Measurements from ENCODE around the gene GPR26. TPM values are rescaled to one million over a fixed set of nuclear protein-coding genes. Genes with fewer than 3 reads are reported as not detected.

Gene GPR26
- polyA plus RNA-seq, 1 of the 3 experiments (the other 2 are of a cell fraction): not detected

- POLR2A ChIA-PET: no interaction called here
- H3K36me3 ChIP-seq (replicated peaks in 1 of 2; ENCODE audit: control insufficient read depth in 1 of 2, insufficient read depth in 2 of 2, low read length in 1 of 2): no peaks in the 10 kb centered on the region
- H3K9me3 ChIP-seq: no peaks in the 10 kb centered on the region
- no peaks in the 10 kb centered on the region for H3K79me2 ChIP-seq (ENCODE audit: insufficient read depth)
- H3K4me2 ChIP-seq: no peak overlapping the region
- TF ChIP-seq TAF1 (IDR thresholded peaks at IDR 0.05; ENCODE audit: borderline replicate concordance, low read depth, low read length): no peak
- no peak for TF ChIP-seq MXI1 (IDR thresholded peaks at IDR 0.05; ENCODE audit: low read depth, low read length)
- TF ChIP-seq GATA2 (CRISPR knock-in tag; IDR thresholded peaks at IDR 0.05): no peak
- TF ChIP-seq NFIC (IDR thresholded peaks at IDR 0.05; ENCODE audit: borderline replicate concordance): no peak
- no peak for TF ChIP-seq SMC3 (IDR thresholded peaks at IDR 0.05; ENCODE audit: low read depth, low read length)
- no peak for TF ChIP-seq REST (IDR thresholded peaks at IDR 0.05; ENCODE audit: low read depth, low read length)
- no peak for TF ChIP-seq EP300 (IDR thresholded peaks at IDR 0.05; ENCODE audit: borderline replicate concordance in 1 of 2, low read depth in 1 of 2, low read length in 1 of 2)
- no peak for TF ChIP-seq CTCF (IDR thresholded peaks at IDR 0.05)
- no peak overlapping the region for H3K4me3 ChIP-seq (ENCODE audit: low read depth in 2 of 2, low read length in 1 of 2)
- H3K27me3 ChIP-seq (ENCODE audit: insufficient read depth): no peaks in the 10 kb centered on the region
- H3K4me1 ChIP-seq (ENCODE audit: control insufficient read depth in 1 of 2, insufficient read depth in 2 of 2, low read depth in 1 of 2, low read length in 1 of 2): no peaks in the 10 kb centered on the region
- WGBS (ENCODE audit: low lambda C conversion rate): 40% methylated on average over 5 of the region's 10 CpGs
- no peak overlapping the region for H3K9ac ChIP-seq
- H4K20me1 ChIP-seq (ENCODE audit: insufficient read depth): no peaks in the 10 kb centered on the region
- H3K9me2 ChIP-seq: no peaks in the 10 kb centered on the region
- CTCF ChIA-PET: no interaction called here
- H2AFZ ChIP-seq (ENCODE audit: low read depth): no peak overlapping the region
- H3F3A ChIP-seq (replicated peaks; ENCODE audit: insufficient read depth): no peaks in the 10 kb centered on the region
- no peak overlapping the region for H3K27ac ChIP-seq (ENCODE audit: low read depth in 2 of 2, low read length in 1 of 2)
- no peak for DNase-seq
These were observed 22.8 kb upstream of the GPR26 start for GRCh38 chr10:123643315-123643714.

GRCh38 chr10:123645016-123645415 lies 21.1 kb upstream of the GPR26 start:
- 19% methylated on average over 6 of the region's 6 CpGs for WGBS (ENCODE audit: low lambda C conversion rate)
- Histone ChIP-seq H3K4me3 (ENCODE audit: low read depth in 2 of 2, low read length in 1 of 2) (no peak overlapping the region), H3K36me3 (replicated peaks in 1 of 2; ENCODE audit: control insufficient read depth in 1 of 2, insufficient read depth in 2 of 2, low read length in 1 of 2) (no peaks in the 10 kb centered on the region), H3K4me2 (no peak overlapping the region), H3K9me2 (no peaks in the 10 kb centered on the region), H2AFZ (ENCODE audit: low read depth) (no peak overlapping the region), H3K79me2 (ENCODE audit: insufficient read depth) (no peaks in the 10 kb centered on the region), H3K27me3 (ENCODE audit: insufficient read depth) (no peaks in the 10 kb centered on the region), H3F3A (replicated peaks; ENCODE audit: insufficient read depth) (no peaks in the 10 kb centered on the region), H4K20me1 (ENCODE audit: insufficient read depth) (no peaks in the 10 kb centered on the region), H3K27ac (ENCODE audit: low read depth in 2 of 2, low read length in 1 of 2) (no peak overlapping the region), H3K4me1 (ENCODE audit: control insufficient read depth in 1 of 2, insufficient read depth in 2 of 2, low read depth in 1 of 2, low read length in 1 of 2) (no peaks in the 10 kb centered on the region), H3K9ac (no peak overlapping the region), H3K9me3 (no peaks in the 10 kb centered on the region)
- no peak for DNase-seq
- TF ChIP-seq JUND (IDR thresholded peaks at IDR 0.05) (no peak), RFX5 (IDR thresholded peaks at IDR 0.05; ENCODE audit: low read length) (no peak), RCOR1 (IDR thresholded peaks at IDR 0.05; ENCODE audit: low read length) (no peak), USF1 (IDR thresholded peaks at IDR 0.05; ENCODE audit: borderline replicate concordance, low read depth) (no peak), EP300 (IDR thresholded peaks at IDR 0.05; ENCODE audit: borderline replicate concordance in 1 of 2, low read depth in 1 of 2, low read length in 1 of 2) (no peak), PBX3 (IDR thresholded peaks at IDR 0.05) (no peak), TCF12 (IDR thresholded peaks at IDR 0.05) (no peak)
- ChIA-PET CTCF (no interaction called here), POLR2A (no interaction called here)
